ENCODE measurements around the gene NR1I2. TPM values are rescaled to one million over a fixed set of nuclear protein-coding genes. Genes with fewer than 3 reads are reported as not detected.

NR1I2 gene
- total and polyA plus RNA-seq, 2 donors (not counting 1 experiment from before 2014, with no cell fraction given): 0.30 to 0.52 TPM

- POLR2A ChIA-PET: no interaction called here
- no peak for TF ChIP-seq CTCF (IDR thresholded peaks at IDR 0.05)
- TF ChIP-seq EZH2 (IDR thresholded peaks at IDR 0.05; ENCODE audit: borderline replicate concordance, insufficient read depth, low read depth, low read length, poor library complexity, severe bottlenecking): no peak
- ATAC-seq (ENCODE audit: low read depth) (no peak), DNase-seq (no peak)
- Histone ChIP-seq H3K27me3 (replicated peaks in 1 of 4; ENCODE audit: control extremely low read depth in 1 of 4, control insufficient read depth in 3 of 4, insufficient read depth in 4 of 4, low read length in 3 of 4) (no peaks in the 10 kb centered on the region), H3K36me3 (replicated peaks in 1 of 2; ENCODE audit: control extremely low read depth in 1 of 2, control insufficient read depth in 1 of 2, extremely low read depth in 1 of 2, insufficient read depth in 2 of 2, low read length in 1 of 2) (no peaks in the 10 kb centered on the region), H2AFZ (ENCODE audit: insufficient read depth, low read depth, low read length, poor library complexity, severe bottlenecking) (no peak overlapping the region), H4K20me1 (ENCODE audit: control insufficient read depth, insufficient read depth, low read length, poor library complexity, severe bottlenecking) (no peaks in the 10 kb centered on the region), H3K4me1 (ENCODE audit: control insufficient read depth in 2 of 2, insufficient read depth in 2 of 2, low read length in 2 of 2) (no peaks in the 10 kb centered on the region), H3K9me3 (ENCODE audit: control extremely low read depth in 1 of 3, control insufficient read depth in 2 of 3, insufficient read depth in 1 of 3, low read length in 2 of 3) (peaks cover 0 to 2% (median 2%) of the 10 kb centered on the region in 3 donors), H3K4me3 (ENCODE audit: control extremely low read depth in 1 of 5, extremely low read depth in 1 of 5, insufficient read depth in 1 of 5, low read depth in 2 of 5, low read length in 4 of 5) (no peak overlapping the region), H3K9ac (ENCODE audit: low read length) (no peak overlapping the region), H3K4me2 (replicated peaks; ENCODE audit: low read depth, low read length, poor library complexity, severe bottlenecking) (no peak overlapping the region), H3K27ac (ENCODE audit: low read length in 2 of 2) (no peak overlapping the region), H3K79me2 (ENCODE audit: control insufficient read depth, insufficient read depth, low read length) (no peaks in the 10 kb centered on the region)
- Mint-ChIP-seq H3K27ac (no peak overlapping the region), H3K27me3 (peaks cover 3% of the 10 kb centered on the region), H3K4me3 (no peak overlapping the region), H3K4me1 (no peaks in the 10 kb centered on the region), H3K9me3 (ENCODE audit: insufficient read depth) (no peaks in the 10 kb centered on the region)
- CTCF ChIA-PET: no interaction called here
- WGBS (ENCODE audit: insufficient coverage): no CpG with 5 or more reads among the region's 1 CpG
- intact Hi-C loops (cut with micrococcal nuclease): no loop called here
These were observed 32.9 kb upstream of the NR1I2 start for GRCh38 chr3:119748991-119749390.

- CTCF ChIA-PET: no interaction called here
- H3K36me3 ChIP-seq (replicated peaks in 1 of 2; ENCODE audit: control extremely low read depth in 1 of 2, control insufficient read depth in 1 of 2, extremely low read depth in 1 of 2, insufficient read depth in 2 of 2, low read length in 1 of 2): no peaks in the 10 kb centered on the region
- H3K79me2 ChIP-seq (ENCODE audit: control insufficient read depth, insufficient read depth, low read length): no peaks in the 10 kb centered on the region
- Mint-ChIP-seq H3K9me3 (ENCODE audit: insufficient read depth) (no peaks in the 10 kb centered on the region), H3K27me3 (peaks cover 7% of the 10 kb centered on the region), H3K4me1 (no peaks in the 10 kb centered on the region), H3K4me3 (no peak overlapping the region), H3K27ac (no peak overlapping the region)
- WGBS (ENCODE audit: insufficient coverage): no CpG with 5 or more reads among the region's 3 CpGs
- no peaks in the 10 kb centered on the region for H4K20me1 ChIP-seq (ENCODE audit: control insufficient read depth, insufficient read depth, low read length, poor library complexity, severe bottlenecking)
- H3K27me3 ChIP-seq (replicated peaks in 1 of 4; ENCODE audit: control extremely low read depth in 1 of 4, control insufficient read depth in 3 of 4, insufficient read depth in 4 of 4, low read length in 3 of 4): no peaks in the 10 kb centered on the region
- POLR2A ChIA-PET: no interaction called here
- intact Hi-C loops (cut with micrococcal nuclease): no loop called here
- DNase-seq: no peak
- ATAC-seq (ENCODE audit: low read depth): no peak
- no peak overlapping the region for H2AFZ ChIP-seq (ENCODE audit: insufficient read depth, low read depth, low read length, poor library complexity, severe bottlenecking)
- no peaks in the 10 kb centered on the region for H3K4me1 ChIP-seq (ENCODE audit: control insufficient read depth in 2 of 2, insufficient read depth in 2 of 2, low read length in 2 of 2)
- no peak overlapping the region for H3K4me3 ChIP-seq (ENCODE audit: control extremely low read depth in 1 of 5, extremely low read depth in 1 of 5, insufficient read depth in 1 of 5, low read depth in 2 of 5, low read length in 4 of 5)
- H3K9me3 ChIP-seq (ENCODE audit: control extremely low read depth in 1 of 3, control insufficient read depth in 2 of 3, insufficient read depth in 1 of 3, low read length in 2 of 3): peaks cover 0 to 4% (median 2%) of the 10 kb centered on the region in 3 donors
- no peak overlapping the region for H3K9ac ChIP-seq (ENCODE audit: low read length)
- H3K4me2 ChIP-seq (replicated peaks; ENCODE audit: low read depth, low read length, poor library complexity, severe bottlenecking): no peak overlapping the region
- no peak overlapping the region for H3K27ac ChIP-seq (ENCODE audit: low read length in 2 of 2)
- TF ChIP-seq EZH2 (IDR thresholded peaks at IDR 0.05; ENCODE audit: borderline replicate concordance, insufficient read depth, low read depth, low read length, poor library complexity, severe bottlenecking) (no peak), CTCF (IDR thresholded peaks at IDR 0.05) (no peak)
These were observed 30.5 kb upstream of the NR1I2 start for GRCh38 chr3:119751423-119751822.

Measured in B cell (primary cell).